ENCODE data around the gene LDB1.

The LDB1 gene, protein sequence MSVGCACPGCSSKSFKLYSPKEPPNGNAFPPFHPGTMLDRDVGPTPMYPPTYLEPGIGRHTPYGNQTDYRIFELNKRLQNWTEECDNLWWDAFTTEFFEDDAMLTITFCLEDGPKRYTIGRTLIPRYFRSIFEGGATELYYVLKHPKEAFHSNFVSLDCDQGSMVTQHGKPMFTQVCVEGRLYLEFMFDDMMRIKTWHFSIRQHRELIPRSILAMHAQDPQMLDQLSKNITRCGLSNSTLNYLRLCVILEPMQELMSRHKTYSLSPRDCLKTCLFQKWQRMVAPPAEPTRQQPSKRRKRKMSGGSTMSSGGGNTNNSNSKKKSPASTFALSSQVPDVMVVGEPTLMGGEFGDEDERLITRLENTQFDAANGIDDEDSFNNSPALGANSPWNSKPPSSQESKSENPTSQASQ

DNA sequence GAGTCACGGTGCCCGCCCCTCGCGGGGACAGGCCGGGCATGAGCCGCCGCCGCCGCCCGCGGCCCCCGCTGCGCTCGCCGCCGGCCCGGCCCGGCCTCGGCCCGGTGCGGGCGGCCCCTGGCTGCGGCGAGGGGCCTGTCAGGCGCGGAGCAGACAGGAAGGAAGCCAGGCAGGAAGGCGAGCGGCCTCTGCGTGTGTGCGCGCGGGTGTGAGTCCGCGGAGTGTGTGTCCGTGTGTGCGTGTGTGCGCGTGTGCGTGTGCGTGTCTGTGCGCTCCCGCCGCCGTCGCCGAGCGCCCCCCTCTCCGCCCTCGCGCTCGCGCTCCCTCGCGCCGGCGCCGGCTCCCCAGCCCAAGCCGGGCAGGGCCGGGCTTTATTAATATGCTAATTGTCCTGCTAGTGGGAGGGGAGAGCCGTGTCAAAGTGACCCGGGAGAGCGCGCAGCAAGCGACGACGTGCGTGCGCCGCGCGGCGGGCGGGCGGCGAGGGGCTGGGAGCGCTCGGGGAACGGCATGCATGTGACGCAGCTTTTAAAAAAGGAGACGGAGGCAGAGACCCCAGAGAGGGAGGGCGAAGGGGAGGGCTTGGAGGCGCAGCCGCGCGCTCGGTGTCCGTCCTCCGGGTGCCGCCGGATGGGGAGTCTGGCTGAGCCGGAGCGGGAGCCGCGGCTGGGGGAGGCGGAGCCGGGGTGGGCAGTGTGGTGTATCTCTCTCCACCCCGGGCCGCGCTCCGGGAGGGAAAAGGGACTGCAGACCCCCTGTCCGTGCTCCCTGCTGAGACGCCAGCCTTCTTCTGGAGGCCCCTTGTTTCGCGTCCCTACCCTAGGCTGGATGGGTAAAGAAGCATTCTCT lies at the start of gene LDB1:
LDB1 (minus strand) TSS at position 227 of the 849 bp plus-strand sequence. CDS start 258 bp downstream, outside the sequence.
- peak; percentile 67 for DNase-seq

DNA sequence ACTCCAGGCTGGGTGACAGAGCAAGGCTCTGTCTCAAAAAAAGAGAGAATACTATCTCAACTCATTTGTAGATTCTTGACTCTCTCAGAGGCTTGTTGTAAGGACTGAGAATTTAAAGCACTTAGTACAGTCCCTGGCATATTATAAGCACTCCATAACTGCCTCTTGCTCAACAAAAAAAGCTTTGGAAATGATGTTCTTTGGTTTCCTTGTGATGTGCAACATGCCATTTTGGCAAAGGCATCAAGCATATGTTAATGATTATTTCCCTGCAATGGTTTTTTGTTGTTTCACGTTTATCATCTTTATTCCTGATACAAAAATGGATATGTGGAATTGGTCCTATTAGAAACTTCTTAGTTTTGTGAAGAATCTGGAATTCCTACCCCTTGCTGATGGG lies 47.7 kb upstream of the LDB1 start:
- no peak for DNase-seq

DNA sequence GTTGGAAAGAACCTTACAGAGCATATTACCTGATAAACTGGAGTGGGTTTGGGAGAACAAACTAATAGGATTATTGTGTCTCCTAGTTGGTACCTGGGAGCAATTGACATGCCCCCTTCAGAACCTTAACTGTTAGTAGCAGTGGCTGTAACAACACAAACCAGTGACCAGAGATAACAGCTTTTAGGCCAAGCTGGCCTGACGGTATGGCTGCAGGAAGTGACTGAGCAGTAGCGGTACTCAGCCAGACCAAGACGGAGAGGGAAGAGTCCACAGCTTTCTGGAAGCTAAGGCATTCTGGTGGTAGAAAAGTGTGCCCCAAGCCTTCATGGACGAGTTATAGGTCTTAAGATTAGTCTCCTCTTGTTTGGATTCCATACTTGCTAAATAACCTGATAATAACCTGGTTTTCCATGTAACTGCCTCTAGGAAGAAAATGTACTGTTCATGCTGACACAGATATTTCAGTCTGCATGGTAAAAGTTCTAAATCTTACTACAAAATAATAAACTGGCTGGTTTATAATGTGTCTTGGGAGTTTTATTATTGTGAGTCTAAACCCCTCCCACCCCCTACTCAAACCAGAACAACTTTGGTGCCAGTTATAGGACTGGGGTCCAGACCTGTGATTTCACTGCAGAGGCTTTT lies 43.3 kb upstream of the LDB1 start:
- no peak for DNase-seq

GRCh38 chr10:102159831-102160230 lies 39.7 kb upstream of the LDB1 start:
- DNase-seq, result no peak

DNA sequence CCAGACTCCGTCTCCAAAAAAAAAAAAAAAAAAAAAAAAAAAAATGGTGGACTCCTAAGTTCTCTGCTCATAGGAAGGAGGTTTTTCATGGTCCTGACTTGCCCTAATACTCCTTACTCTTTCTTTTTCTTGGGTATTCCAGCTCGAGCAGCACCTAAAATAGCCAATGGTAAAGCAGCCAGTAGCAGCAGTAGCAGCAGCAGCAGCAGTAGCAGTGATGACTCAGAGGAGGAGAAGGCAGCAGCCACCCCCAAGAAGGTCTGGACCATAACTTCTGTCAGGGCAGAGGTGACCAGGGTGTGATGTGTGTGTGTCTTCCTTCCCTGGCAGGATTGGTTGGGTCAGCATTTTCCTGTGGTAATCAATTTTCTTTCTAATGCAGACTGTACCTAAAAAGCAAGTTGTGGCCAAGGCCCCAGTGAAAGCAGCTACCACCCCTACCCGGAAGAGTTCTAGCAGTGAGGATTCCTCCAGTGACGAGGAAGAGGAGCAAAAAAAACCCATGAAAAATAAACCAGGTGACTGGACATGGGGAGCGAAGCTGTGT lies 39.0 kb upstream of the LDB1 start:
- no peak for DNase-seq

DNA sequence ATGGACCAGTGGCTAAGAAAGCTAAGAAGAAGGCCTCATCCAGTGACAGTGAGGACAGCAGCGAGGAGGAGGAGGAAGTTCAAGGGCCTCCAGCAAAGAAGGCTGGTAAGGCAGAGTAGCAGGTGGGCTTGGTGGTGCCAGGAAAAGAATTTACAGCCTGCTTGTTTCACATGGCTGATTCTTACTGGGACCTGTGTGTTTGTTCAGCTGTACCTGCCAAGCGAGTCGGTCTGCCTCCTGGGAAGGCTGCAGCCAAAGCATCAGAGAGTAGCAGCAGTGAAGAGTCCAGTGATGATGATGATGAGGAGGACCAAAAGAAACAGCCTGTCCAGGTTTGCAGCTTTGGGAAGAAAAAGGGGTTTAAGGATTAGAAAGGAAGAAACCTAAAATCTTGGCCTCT lies 37.1 kb upstream of the LDB1 start:
- DNase-seq, result no peak

- DNase-seq, result no peak
Observed at GRCh38 chr10:102154466-102155116, 34.4 kb upstream of the LDB1 start.

GRCh38 chr10:102153093-102153620 lies 33.0 kb upstream of the LDB1 start:
- DNase-seq, result no peak

GRCh38 chr10:102152545-102152890 lies 32.4 kb upstream of the LDB1 start:
- DNase-seq, result no peak

DNA sequence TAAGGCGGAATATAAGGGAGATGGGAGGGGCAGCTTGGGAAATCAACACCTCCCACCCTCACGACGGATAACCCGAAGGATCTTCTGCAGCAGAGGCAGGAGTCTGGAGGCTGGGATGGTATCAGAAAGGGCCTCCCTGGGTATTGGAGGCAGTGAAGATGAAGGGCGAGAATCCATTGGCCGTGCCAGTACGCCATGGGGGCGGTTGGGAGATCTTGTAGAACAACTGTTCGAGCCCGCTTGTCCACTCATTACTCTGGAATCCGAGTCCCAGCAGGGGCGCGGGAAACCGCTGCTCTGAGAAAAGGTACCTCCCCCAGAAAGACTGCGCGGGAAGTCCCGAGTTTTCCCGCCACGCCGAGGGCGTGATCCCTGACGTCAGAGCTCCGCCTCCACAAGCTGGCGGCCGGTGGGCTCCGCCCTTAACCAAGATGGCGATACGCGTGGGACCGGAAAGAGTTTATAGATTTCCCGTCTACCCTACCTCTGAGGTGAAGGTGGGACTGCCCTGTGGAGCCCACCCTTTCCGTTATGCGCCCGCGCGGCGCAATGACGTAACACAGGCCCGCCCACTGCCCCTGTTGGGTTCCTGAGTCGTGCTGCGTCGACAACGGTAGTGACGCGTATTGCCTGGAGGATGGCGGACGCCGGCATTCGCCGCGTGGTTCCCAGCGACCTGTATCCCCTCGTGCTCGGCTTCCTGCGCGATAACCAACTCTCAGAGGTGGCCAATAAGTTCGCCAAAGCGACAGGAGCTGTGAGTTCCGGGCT lies 31.8 kb upstream of the LDB1 start, which contains the start of gene NOLC1:
NOLC1 (plus strand) TSS at position 616 of the 771 bp plus-strand sequence; CDS start at position 638, 22 bp downstream.
- peak; percentile 97 for DNase-seq

GRCh38 chr10:102150970-102151773 lies 31.0 kb upstream of the LDB1 start:
- no peak for DNase-seq

DNA sequence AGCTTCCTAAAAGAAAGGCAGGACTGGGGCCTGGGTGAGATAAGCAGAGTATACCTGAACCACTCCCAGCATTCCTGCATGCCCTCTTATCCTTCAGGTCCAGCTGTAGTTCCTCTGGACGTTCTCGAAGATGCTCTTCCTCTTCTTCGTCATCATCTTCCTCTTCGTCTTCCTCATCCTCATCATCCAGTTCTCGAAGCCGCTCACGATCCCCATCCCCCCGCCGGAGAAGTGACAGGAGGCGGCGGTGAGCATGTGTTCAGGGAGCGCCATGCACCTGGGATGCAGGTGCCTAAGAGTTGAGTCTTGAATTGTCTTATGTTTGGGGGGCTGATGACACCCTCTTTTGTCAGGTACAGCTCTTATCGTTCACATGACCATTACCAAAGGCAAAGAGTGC lies 28.1 kb upstream of the LDB1 start:
- no peak for DNase-seq

DNA sequence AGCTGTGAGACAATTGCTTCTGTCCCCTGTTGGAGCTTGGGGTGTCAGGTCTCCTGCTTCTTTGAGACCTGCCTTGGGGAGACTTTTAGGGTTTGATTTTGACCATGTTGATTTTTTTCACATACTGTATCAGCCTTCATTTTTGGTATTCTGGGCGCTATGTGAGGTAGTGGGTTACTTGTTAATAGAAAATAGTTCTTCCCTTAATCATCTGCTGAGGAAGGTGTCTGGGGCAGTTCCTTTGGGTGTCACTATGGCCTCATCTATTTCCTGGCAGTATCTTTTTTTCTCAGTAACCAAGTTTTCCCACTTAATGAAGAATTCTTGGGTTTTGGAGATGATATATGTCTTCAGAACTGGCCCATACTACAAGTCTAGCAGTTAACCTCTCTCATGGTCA lies 27.4 kb upstream of the LDB1 start:
- no peak for DNase-seq

GRCh38 chr10:102146971-102147428 lies 26.8 kb upstream of the LDB1 start:
- DNase-seq, result no peak

GRCh38 chr10:102141583-102142107 lies 21.5 kb upstream of the LDB1 start:
- no peak for DNase-seq

- no peak for DNase-seq
Observed at GRCh38 chr10:102140913-102141540, 20.9 kb upstream of the LDB1 start.

GRCh38 chr10:102140218-102140617 lies 20.1 kb upstream of the LDB1 start:
- DNase-seq, result no peak

DNA sequence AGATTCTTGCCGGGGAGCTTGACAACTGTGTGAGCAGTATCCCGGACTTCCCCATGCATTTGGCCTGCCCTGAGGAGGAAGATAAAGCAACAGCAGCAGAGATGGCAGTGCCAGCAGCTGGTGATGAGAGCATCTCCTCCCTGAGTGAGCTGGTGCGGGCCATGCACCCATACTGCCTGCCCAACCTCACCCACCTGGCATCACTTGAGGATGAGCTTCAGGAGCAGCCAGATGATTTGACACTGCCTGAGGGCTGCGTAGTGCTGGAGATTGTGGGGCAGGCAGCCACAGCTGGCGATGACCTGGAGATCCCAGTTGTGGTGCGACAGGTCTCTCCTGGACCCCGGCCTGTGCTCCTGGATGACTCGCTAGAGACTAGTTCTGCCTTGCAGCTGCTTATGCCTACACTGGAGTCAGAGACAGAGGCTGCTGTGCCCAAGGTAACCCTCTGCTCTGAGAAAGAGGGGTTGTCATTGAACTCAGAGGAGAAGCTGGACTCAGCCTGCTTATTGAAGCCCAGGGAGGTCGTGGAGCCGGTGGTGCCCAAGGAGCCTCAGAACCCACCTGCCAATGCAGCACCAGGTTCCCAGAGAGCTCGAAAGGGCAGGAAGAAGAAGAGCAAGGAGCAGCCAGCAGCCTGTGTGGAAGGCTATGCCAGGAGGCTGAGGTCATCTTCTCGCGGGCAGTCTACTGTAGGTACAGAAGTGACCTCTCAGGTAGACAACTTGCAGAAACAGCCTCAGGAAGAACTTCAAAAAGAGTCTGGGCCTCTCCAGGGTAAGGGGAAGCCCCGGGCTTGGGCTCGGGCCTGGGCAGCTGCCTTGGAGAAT lies 19.3 kb upstream of the LDB1 start:
- no peak for DNase-seq
